Hematopoietic multipotent progenitor cell treated with erythropoietin and hydrocortisone succinate and interleukin-3 and kit ligand, for 6 days (in vitro differentiated cells): ENCODE results near the gene RAD51B.
A peak's percentile ranks its signal among the peaks of the same experiment; 100 is the strongest.
"Not testable (repeated sequence)": the region's sequence is repeated elsewhere in the genome, so short reads cannot be mapped to it uniquely, and the experiment has no call there.

Source experiments
- DNase-seq: peaks from one replicate; pipeline ENCODE4 v3.0.0-alpha.2; 2015

RAD51B gene

DNA sequence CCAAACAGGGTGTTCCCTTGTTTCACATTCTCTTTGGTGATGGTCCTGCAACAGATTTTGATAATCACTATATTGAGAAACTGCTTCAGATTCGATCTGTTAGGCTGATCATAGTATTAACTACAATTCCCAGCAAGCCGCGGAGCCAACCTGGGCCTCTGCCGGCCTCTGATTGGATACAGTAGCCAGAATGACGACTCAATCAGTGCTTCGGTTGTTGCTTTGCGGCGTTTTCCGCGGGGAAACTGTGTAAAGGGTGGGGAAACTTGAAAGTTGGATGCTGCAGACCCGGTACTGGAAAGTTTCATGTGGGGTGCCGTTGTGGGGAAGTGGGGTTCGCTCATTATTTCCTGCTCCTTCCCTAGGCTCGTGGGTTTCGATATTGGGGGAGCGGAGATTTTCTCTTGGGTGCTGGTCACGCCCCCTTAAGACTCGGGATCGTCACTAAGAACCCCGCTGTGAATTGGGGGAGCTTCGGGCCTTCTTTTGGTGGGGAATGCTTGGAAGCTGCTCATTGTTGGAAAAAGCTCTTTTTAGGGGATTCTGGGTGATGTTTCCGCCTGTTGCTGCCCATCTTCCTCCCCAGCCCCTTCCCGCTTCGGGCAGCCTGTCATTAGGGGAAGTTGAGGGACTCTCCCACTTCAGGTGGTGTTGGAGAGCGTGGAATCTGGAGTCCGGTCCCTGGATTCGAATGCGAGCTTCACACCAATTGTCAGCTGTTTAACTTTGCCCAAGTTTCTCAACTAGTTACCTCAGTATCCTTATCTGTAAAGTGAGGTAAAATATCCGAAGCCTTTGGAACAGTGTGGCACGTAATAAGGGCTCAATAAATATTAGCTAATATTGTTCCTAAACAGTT lies at the start of gene RAD51B:
TSS of gene RAD51B (plus strand) at position 217 of the 859 bp plus-strand sequence.
- DNase-seq: peak; percentile 96

- no peak for DNase-seq
Measured at GRCh38 chr14:67773844-67774377, 45.7 kb upstream of the RAD51B start.

GRCh38 chr14:67776653-67777322 lies 42.8 kb upstream of the RAD51B start:
- no peak for DNase-seq

DNA sequence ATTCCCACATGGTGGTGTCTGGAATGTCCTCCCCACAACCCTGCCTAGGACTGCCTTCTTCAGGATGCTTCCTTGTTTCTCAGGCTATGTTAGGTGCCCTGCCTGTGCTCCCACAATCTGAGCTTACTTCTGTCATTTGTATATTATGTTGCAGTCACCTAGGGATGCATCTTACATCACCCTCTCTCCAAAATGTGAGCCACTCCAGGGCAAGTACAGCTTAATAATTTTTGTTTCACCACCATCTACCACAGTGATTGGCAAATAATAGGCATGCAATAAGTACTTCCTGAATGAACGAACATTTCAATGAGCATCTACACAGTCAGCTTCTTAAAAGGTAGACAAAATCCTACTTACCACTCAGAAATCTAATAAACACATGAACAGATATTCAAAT lies 40.8 kb upstream of the RAD51B start:
- DNase-seq: peak; percentile 6

- no peak for DNase-seq
Measured at GRCh38 chr14:67782090-67782489, 37.5 kb upstream of the RAD51B start.

DNA sequence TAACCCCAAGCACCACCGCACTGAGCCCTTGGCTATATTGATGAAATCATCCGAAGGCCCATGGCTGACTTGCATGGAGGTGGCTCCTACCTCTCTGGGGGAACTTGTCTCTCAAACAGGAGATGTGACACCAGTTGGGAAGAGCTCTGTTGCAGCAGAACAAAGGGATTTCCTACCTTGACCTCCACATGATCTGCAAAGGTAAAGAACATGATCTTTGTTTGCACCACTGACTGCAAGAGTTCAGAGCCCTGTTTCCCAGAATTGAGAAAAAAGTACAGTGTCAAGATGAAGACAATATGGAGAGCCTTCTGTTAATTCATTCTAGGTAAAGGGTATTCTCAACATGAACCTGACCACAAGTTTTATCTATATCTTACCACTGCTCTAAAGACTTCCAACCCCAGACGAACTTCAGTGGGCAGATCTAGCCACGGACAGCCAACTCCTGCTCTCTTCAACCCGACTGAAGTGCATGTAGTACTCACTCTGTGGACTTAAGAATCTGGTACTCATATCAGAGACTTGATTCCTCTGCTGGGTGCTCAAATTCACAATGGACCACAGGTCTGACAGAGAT lies 35.2 kb upstream of the RAD51B start:
- peak; percentile 77 for DNase-seq

DNA sequence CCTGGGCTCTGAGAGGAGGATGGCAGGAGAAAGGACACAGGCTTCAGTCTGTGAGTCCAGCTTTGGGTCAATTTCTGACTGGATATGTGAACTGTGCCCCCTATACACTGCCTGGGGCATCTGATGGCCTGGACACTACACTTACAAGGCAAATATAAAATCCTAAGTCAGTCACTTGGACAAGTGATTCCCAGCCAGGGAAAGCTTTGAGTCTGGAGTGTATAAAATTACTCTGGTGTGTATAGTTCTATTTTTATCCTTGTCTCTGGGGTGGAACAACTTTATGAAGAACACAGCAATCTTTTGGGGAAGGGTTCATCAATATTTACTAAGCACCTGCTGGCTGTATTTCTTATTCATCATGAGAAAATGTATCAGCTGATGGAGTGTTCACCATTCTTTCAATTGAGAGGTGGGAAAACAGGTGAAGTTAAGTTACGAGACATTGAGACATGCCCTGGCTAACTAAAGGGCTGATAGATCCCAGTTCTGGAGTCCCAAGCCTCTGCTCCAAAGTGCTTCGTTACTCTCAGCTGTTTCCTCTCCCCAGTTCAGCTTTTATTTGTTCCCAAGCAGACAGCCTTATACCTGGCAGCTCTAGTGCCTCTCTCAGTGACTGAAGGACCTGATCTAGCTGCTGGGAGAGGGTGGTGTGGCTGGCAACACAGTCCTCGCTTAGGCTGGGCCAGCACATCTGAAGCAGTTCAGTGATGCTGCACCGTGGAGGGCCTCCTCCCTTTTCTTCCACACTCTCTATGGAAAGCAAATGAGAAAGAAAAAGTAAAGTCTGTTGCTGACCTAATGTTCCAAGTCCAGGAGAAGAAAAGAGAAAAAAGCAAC lies 34.1 kb upstream of the RAD51B start:
- no peak for DNase-seq

- DNase-seq: no peak
Measured at GRCh38 chr14:67787673-67788072, 31.9 kb upstream of the RAD51B start.

DNA sequence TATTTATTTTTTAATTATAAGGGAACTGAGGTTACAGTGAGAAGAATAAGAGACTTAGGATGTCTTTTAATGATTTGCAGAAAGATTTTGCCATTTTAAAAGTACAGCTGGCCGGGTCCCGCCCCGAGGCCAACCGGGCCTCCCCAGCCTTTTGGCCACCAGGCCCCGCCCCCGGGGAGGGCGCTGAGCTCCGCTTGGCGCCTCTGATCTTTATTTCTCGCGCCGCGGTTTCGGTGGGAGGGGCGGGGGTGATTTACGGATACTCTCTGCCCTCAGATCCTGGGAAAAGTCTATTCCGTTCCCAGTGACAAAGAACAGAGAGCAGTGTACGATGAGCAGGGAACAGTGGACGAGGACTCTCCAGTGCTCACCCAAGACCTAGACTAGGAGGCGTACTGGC lies 20.8 kb upstream of the RAD51B start:
- no peak for DNase-seq

- no peak for DNase-seq
Measured at GRCh38 chr14:67800743-67801142, 18.8 kb upstream of the RAD51B start.

DNA sequence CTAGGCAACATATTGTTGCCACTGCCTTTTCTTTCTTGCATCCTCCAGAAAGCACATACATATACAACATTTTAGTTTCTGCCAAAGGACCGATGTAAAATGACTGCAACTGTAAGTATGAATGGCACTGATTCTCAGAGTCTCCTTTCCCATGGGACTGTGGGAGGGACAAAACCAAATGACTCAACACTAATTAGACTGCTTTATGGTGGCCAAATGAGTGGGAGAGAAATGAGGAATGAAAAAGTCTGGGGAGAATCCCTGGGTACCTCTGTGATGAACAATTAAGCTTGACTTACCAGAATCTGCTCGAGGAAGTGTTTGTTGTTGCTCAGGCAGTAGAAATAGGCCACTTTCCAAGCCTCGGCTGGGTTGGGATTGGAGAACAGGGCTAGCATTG lies 13.3 kb upstream of the RAD51B start:
- DNase-seq: no peak

GRCh38 chr14:67814821-67815220 lies 4.8 kb upstream of the RAD51B start:
- no peak for DNase-seq

DNA sequence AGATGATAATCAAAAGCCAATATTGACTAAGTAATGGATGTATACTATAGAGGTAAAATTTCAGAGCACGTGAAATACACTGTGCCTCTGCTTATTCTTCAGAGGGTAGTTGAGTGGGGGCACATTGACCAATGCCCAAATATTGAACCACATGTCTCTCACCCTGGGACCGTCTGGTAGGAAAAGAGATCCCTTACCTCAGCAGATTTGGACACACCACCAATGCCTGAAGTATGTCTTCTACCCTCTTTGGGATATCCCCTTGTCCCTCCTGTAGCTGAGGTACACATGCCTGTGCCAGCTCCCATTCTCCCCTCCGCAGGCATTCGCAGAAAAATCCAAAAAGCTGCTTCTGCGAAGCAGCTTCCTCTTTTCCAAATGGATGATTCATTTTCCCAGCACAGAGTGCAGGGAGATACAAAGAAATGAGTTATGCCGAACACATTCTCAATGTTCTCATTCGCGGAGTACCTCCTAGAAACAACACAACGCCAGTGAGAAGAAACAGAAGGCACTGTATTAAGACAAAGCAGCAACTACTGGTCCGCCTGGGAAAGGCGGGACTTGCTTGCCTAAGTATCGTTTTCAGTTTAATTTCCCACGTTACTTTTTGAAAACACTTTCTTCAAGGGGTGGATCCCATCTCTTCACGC lies 3.9 kb upstream of the RAD51B start:
- peak; percentile 32 for DNase-seq

DNA sequence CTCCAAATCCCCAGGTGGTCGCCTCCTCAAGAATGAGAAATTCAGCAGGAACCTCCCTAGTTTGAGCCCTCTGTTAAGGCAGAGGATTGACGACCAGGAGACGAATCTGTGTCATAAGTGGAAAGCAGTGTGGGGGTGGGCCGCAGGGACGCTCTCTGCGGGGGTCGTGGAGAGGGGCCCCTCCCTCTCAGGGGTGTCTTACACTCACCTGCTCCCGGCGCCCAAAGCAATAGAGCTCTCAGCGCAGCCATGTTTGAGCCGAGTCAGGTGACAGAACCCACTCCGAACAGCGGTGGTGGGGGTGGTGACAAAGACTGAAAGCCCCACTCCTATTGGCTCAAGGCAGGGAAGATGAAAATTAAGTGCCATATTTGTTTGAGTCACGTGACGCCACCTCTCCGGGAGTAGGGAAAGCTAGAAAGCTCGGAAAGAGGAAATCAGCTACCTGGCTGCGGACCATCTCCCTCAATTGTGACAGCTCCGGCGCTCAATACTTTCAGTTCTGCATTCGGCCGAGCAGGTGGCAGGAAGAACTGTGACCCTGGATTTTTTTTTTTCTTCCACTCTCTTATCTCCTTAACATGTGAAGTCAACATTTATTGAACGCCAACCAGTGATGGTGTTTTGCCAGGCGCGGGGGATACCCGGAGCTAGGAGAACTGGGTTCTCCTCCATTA lies 3.1 kb upstream of the RAD51B start, which contains the start of gene ZFYVE26:
TSS of gene ZFYVE26 (minus strand) at position 265 of the 677 bp plus-strand sequence. CDS start 627 bp downstream, outside the sequence.
- DNase-seq: peak; percentile 98

- DNase-seq: no peak
Measured at GRCh38 chr14:67817750-67818438, 1.7 kb upstream of the RAD51B start.

DNA sequence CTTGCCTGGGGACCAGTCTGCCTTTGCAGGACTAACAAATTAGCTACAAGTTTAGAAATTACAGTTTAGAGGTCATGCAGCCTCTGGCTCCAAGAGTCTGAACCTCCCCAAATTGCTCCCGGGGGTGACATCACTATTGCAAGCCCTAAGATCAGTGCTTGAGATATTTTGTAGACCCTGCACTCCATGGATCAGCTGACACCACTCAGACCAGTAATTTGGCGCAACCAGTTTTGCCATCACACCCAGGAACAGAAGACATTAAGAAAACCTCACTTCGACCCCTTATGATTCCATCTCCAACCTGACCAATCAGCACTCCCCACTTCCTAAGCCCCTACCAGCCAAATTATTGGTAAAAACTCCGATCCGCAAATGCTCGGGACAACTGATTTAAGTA lies 1.1 kb upstream of the RAD51B start:
- DNase-seq: not testable (repeated sequence)

DNA sequence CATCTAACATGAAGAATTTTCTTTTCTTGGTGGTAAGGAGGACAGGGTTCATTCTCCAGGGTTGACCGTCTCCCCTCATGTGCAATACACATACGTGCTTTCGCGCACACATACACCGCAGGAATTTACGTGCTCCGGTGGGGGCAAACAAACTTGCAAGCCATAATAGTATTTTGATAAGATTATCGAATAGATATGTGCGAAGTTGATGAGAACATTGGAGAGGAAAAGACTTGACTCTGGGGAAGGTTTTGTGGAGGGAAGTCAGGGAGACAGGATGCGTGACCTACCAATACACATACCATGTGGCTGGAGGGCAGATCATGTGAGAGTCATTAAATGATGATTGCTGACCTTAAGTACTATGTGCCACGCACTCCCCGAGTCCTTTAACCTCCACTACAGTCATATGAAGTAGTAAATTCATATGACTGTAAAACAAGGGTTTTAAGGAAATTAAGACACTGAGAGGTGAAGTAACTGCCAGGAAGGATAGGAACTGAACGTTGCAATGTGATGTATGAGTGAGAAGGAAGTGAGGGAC lies 921 bp downstream of the RAD51B start:
- peak; percentile 59 for DNase-seq

DNA sequence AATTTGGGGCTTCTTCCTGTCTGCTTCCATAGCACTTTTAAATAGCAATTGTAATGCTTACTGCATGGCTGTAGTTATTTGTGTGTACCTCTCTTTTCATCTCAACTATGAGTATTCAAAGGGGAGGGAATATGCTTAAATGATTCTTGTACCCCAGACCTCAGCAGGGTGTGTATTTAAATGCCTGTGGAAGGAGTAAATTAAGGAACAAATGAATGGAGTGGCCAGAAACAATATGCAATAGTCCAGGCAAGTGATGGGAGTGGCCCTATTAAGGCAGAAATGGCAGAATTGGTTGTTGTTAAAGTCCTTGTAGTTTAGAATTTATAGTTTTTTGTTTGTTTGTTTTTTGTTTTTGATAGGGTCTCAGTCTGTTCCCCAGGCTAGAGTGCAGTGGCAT lies 1.5 kb downstream of the RAD51B start:
- no peak for DNase-seq

GRCh38 chr14:67831113-67831512 lies 11.5 kb downstream of the RAD51B start:
- DNase-seq: no peak

- no peak for DNase-seq
Measured at GRCh38 chr14:67833403-67833802, 13.8 kb downstream of the RAD51B start.
